Mesendoderm (in vitro differentiated cells): ENCODE results near the gene LSM5.

Experiments used
- DNase-seq: peaks from one replicate; pipeline ENCODE4 v3.0.0; 2013
- H2AK5ac ChIP-seq: 2 replicates; pipeline ENCODE4 v1.6.1; 2013; ENCODE audit warnings: low read length, inconsistent platforms
- H2BK120ac ChIP-seq: 2 replicates; pipeline ENCODE4 v1.6.1; 2013; ENCODE audit warnings: low read depth, mild to moderate bottlenecking, low read length, moderate library complexity, mixed read lengths
- H2BK15ac ChIP-seq: replicated peaks from 2 replicates; pipeline ENCODE4 v1.6.1; 2013; ENCODE audit warnings: low read depth, mild to moderate bottlenecking, moderate library complexity
- H2BK5ac ChIP-seq: 2 replicates; pipeline ENCODE4 v1.6.1; 2013; ENCODE audit warnings: low read length, inconsistent platforms
- H3K18ac ChIP-seq: 2 replicates; pipeline ENCODE4 v1.6.1; 2013; ENCODE audit warnings: mild to moderate bottlenecking, low read length, mixed read lengths
- H3K23ac ChIP-seq: one replicate; pipeline ENCODE4 v1.6.1; 2013; ENCODE audit warnings: low read length
- H3K27ac ChIP-seq: 2 replicates; pipeline ENCODE4 v1.5.1; 2013; ENCODE audit warnings: low read depth, mild to moderate bottlenecking, inconsistent platforms, low read length, moderate library complexity
- H3K27me3 ChIP-seq: 2 replicates; pipeline ENCODE4 v1.6.1; 2013; ENCODE audit warnings: low read length, control low read depth, mild to moderate bottlenecking, inconsistent platforms; ENCODE audit not compliant: insufficient read depth, poor library complexity
- H3K36me3 ChIP-seq: 2 replicates; pipeline ENCODE4 v1.6.1; 2013; ENCODE audit warnings: low read length, inconsistent platforms; ENCODE audit not compliant: control insufficient read depth, insufficient read depth
- H3K4ac ChIP-seq: one replicate; pipeline ENCODE4 v1.6.1; 2013; ENCODE audit warnings: low read depth, mild to moderate bottlenecking, low read length, moderate library complexity
- H3K4me1 ChIP-seq: 2 replicates; pipeline ENCODE4 v1.6.1; 2013; ENCODE audit warnings: low read depth, low read length, inconsistent platforms; ENCODE audit not compliant: control insufficient read depth
- H3K4me2 ChIP-seq: 2 replicates; pipeline ENCODE4 v1.6.1; 2013; ENCODE audit warnings: low read length
- H3K4me3 ChIP-seq: 2 replicates; pipeline ENCODE4 v1.5.1; 2013; ENCODE audit warnings: mild to moderate bottlenecking, low read length
- H3K56ac ChIP-seq: one replicate; pipeline ENCODE4 v1.6.1; 2013; ENCODE audit warnings: low read length
- H3K79me1 ChIP-seq: 2 replicates; pipeline ENCODE4 v1.6.1; 2013; ENCODE audit warnings: low read length, inconsistent platforms
- H3K79me2 ChIP-seq: 2 replicates; pipeline ENCODE4 v1.6.1; 2013; ENCODE audit warnings: mild to moderate bottlenecking, low read length; ENCODE audit not compliant: control insufficient read depth, insufficient read depth
- H3K9ac ChIP-seq: 2 replicates; pipeline ENCODE4 v1.6.1; 2013; ENCODE audit warnings: low read length, inconsistent platforms
- H4K5ac ChIP-seq: one replicate; pipeline ENCODE4 v1.6.1; 2013; ENCODE audit warnings: low read length
- H4K8ac ChIP-seq: one replicate; pipeline ENCODE4 v1.6.1; 2013; ENCODE audit warnings: low read depth, mild to moderate bottlenecking, control low read depth, low read length, moderate library complexity
- WGBS: extraction: QIAGEN DNeasy Blood & Tissue Kit; methylation state at CpG from one replicate; pipeline ENCODE4 v1.1.7; 2013; ENCODE audit warnings: low lambda C conversion rate, missing lambda C conversion rate; ENCODE audit not compliant: insufficient coverage; ENCODE audit errors: extremely low coverage; 5-methylcytosine and 5-hydroxymethylcytosine counted together

The LSM5 gene

GRCh38 chr7:32479574-32480200 is 10.5 kb downstream of the LSM5 start:
- WGBS: no CpG with 5 or more reads among the region's 2 CpGs
- Histone ChIP-seq H3K27me3 (no peaks in the 10 kb centered on the region), H2BK120ac (no peak overlapping the region)

DNA sequence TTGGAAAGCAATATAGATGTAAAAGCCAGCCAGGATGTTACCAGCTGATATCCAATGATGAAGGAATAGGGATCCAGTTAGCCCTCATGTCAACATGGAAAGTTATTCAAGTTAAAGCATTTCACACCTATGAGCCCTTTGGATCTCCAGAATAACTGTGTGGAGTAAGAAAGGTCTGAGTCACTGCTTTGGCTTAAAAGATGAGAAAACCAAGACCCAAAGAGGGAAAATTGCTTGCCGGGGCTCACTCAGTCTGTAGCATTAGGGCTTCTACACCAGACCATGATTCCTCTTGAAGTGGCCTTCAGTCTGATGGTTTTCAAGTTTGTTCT is 12.6 kb downstream of the LSM5 start:
- WGBS: no CpG with 5 or more reads among the region's 1 CpG
- no peak overlapping the region for H3K4me2 ChIP-seq
- no peak overlapping the region for H3K4me3 ChIP-seq
- H4K5ac ChIP-seq: no peak overlapping the region
- no peaks in the 10 kb centered on the region for H3K79me1 ChIP-seq
- no peak overlapping the region for H2AK5ac ChIP-seq
- no peaks in the 10 kb centered on the region for H3K36me3 ChIP-seq
- H3K27ac ChIP-seq: no peak overlapping the region
- no peak overlapping the region for H3K18ac ChIP-seq
- peak; percentile 44 for DNase-seq
- H3K27me3 ChIP-seq: no peaks in the 10 kb centered on the region
- no peak overlapping the region for H2BK5ac ChIP-seq
- H3K79me2 ChIP-seq: no peaks in the 10 kb centered on the region
- H3K9ac ChIP-seq: no peak overlapping the region
- H3K4me1 ChIP-seq: peaks cover 2% of the 10 kb centered on the region
- no peak overlapping the region for H2BK15ac ChIP-seq
- H3K23ac ChIP-seq: no peak overlapping the region
- H3K56ac ChIP-seq: no peak overlapping the region
- no peak overlapping the region for H3K4ac ChIP-seq
- H4K8ac ChIP-seq: no peak overlapping the region
- H2BK120ac ChIP-seq: no peak overlapping the region

More at GRCh38 chr7:32479574-32480200, 10.5 kb downstream of the LSM5 start:
- Histone ChIP-seq H3K4me1 (peaks cover 2% of the 10 kb centered on the region), H3K23ac (no peak overlapping the region), H4K5ac (no peak overlapping the region), H3K79me1 (no peaks in the 10 kb centered on the region), H3K27ac (no peak overlapping the region), H3K4me3 (no peak overlapping the region), H3K36me3 (no peaks in the 10 kb centered on the region), H2AK5ac (no peak overlapping the region), H3K4me2 (no peak overlapping the region), H3K56ac (no peak overlapping the region), H3K18ac (no peak overlapping the region), H2BK15ac (no peak overlapping the region), H3K4ac (no peak overlapping the region), H3K79me2 (no peaks in the 10 kb centered on the region), H3K9ac (no peak overlapping the region), H4K8ac (no peak overlapping the region), H2BK5ac (no peak overlapping the region)
- peak; percentile 63 for DNase-seq

DNA sequence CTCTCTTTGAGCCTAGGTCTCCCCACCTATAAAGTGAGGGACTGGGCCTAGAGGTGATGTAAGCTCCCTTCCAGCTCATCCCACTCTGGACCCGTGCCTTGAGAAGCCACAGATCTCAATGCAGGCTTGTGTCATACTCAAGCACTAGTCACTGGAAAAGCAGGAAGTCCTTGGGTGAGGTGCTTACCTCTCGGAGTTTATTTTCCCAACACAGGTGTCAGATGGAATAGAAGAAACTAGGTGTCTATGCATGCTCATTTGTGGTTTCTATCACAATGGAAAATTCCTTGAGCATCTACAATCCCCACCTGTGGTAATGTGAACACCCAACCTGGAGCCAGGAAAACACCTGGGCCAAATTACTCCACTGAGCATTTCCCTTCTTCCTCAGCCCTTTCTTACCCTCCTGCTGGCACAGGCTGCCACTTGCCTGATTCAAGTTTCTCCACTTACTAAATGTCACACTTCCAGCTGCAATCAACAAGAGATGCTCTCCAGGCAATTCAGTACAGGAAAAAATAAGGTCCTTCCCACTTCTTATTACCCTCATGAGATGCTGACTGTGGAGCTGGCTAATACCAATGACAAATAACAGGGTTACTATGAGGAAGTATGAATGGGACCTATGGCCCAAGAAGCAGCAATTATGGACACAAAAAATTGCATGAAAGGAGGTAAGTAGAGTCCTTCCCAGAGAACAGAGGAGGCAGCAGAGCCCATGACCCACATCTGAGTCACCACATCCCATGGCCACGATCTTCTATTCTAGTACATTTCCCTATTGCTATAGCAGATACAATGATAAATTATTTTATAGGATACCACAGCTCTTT is 13.1 kb downstream of the LSM5 start:
- no peak overlapping the region for H2BK120ac ChIP-seq
- H4K8ac ChIP-seq: no peak overlapping the region
- no peak overlapping the region for H3K4me3 ChIP-seq
- H3K27ac ChIP-seq: no peak overlapping the region
- no peak overlapping the region for H4K5ac ChIP-seq
- no peaks in the 10 kb centered on the region for H3K36me3 ChIP-seq
- H3K4me1 ChIP-seq: peaks cover 2% of the 10 kb centered on the region
- H2BK15ac ChIP-seq: no peak overlapping the region
- H3K23ac ChIP-seq: no peak overlapping the region
- no CpG with 5 or more reads among the region's 3 CpGs for WGBS
- no peak overlapping the region for H2AK5ac ChIP-seq
- no peak overlapping the region for H3K4ac ChIP-seq
- H3K9ac ChIP-seq: no peak overlapping the region
- no peaks in the 10 kb centered on the region for H3K27me3 ChIP-seq
- H3K18ac ChIP-seq: no peak overlapping the region
- peak; percentile 59 for DNase-seq
- H3K79me1 ChIP-seq: no peaks in the 10 kb centered on the region
- H3K56ac ChIP-seq: no peak overlapping the region
- no peak overlapping the region for H2BK5ac ChIP-seq
- no peak overlapping the region for H3K4me2 ChIP-seq
- H3K79me2 ChIP-seq: no peaks in the 10 kb centered on the region

GRCh38 chr7:32474008-32474407 is 16.2 kb downstream of the LSM5 start:
- no peak overlapping the region for H3K23ac ChIP-seq
- no peak overlapping the region for H2BK15ac ChIP-seq
- no peak overlapping the region for H2BK5ac ChIP-seq
- no peak for DNase-seq
- H4K5ac ChIP-seq: no peak overlapping the region
- H2BK120ac ChIP-seq: no peak overlapping the region
- no peaks in the 10 kb centered on the region for H3K79me2 ChIP-seq
- no peak overlapping the region for H3K56ac ChIP-seq
- no peaks in the 10 kb centered on the region for H3K36me3 ChIP-seq
- H3K18ac ChIP-seq: no peak overlapping the region
- no peak overlapping the region for H3K4me2 ChIP-seq
- H3K4me3 ChIP-seq: no peak overlapping the region
- no peaks in the 10 kb centered on the region for H3K79me1 ChIP-seq
- H3K27ac ChIP-seq: no peak overlapping the region
- no peak overlapping the region for H2AK5ac ChIP-seq
- H4K8ac ChIP-seq: no peak overlapping the region
- H3K4ac ChIP-seq: no peak overlapping the region
- no CpG with 5 or more reads among the region's 1 CpG for WGBS
- no peak overlapping the region for H3K9ac ChIP-seq
- H3K4me1 ChIP-seq: peaks cover 2% of the 10 kb centered on the region
- no peaks in the 10 kb centered on the region for H3K27me3 ChIP-seq

DNA sequence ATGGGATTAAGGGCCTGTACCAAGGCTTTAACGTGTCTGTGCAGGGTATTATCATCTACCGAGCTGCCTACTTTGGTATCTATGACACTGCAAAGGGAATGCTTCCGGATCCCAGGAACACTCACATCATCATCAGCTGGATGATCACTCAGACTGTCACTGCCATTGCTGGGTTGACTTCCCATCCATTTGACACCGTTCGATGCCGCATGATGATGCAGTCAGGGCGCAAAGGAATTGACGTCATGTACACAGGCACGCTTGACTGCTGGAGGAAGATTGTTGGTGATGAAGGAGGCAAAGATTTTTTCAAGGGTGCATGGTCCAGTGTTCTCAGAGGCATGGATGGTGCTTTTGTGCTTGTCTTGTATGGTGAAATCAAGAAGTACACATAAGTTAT is 18.2 kb downstream of the LSM5 start:
- Histone ChIP-seq H2BK5ac (no peak overlapping the region), H3K79me2 (no peaks in the 10 kb centered on the region), H4K5ac (no peak overlapping the region), H3K27me3 (no peaks in the 10 kb centered on the region), H3K4me1 (no peaks in the 10 kb centered on the region), H2BK120ac (no peak overlapping the region), H3K27ac (no peak overlapping the region), H3K4me3 (no peak overlapping the region), H3K4me2 (no peak overlapping the region), H2AK5ac (no peak overlapping the region), H3K36me3 (no peaks in the 10 kb centered on the region), H3K4ac (no peak overlapping the region), H2BK15ac (no peak overlapping the region), H3K23ac (no peak overlapping the region), H4K8ac (no peak overlapping the region), H3K9ac (no peak overlapping the region), H3K79me1 (no peaks in the 10 kb centered on the region), H3K18ac (no peak overlapping the region), H3K56ac (no peak overlapping the region)
- no peak for DNase-seq
- WGBS: no CpG with 5 or more reads among the region's 9 CpGs
